Lung (tissue), 12 donors: ENCODE results near the gene POT1. TPM values are rescaled to one million over a fixed set of nuclear protein-coding genes. Genes with fewer than 3 reads are reported as not detected.

Experiments used
- ATAC-seq: fragments of 200-7000 bp; cut with Tn5 transposase; one replicate; pipeline ENCODE4 v1.9.1; 2020; ENCODE audit warnings: moderate number of reproducible peaks; ENCODE audit not compliant: insufficient read depth, low FRiP score
- DNase-seq, 3 donors: peaks; one replicate each; pipeline ENCODE4 v3.0.0-alpha.2; 2013 to 2017
- H3K27ac ChIP-seq, 2 donors: one replicate each; pipeline ENCODE4 v1.5.1; 2013; ENCODE audit warnings: mild to moderate bottlenecking in 2 of 2, moderate library complexity in 2 of 2, control low read depth in 1 of 2, inconsistent platforms in 1 of 2, low read depth in 1 of 2, low read length in 1 of 2
- H3K27me3 ChIP-seq, 3 donors: one replicate each; pipeline ENCODE4 v1.5.1; 2013; ENCODE audit warnings: low read length in 2 of 3; ENCODE audit not compliant: control insufficient read depth in 3 of 3, insufficient read depth in 3 of 3
- H3K36me3 ChIP-seq, 4 donors: one replicate each; pipeline ENCODE4 v1.5.1; 2013; ENCODE audit warnings: low read length in 4 of 4, mild to moderate bottlenecking in 1 of 4, moderate library complexity in 1 of 4; ENCODE audit not compliant: control insufficient read depth in 4 of 4, insufficient read depth in 4 of 4
- H3K4me1 ChIP-seq, 5 donors: one replicate each; pipeline ENCODE4 v1.5.1; 2013; ENCODE audit warnings: low read length in 5 of 5, mild to moderate bottlenecking in 2 of 5, moderate library complexity in 1 of 5; ENCODE audit not compliant: control insufficient read depth in 5 of 5, insufficient read depth in 5 of 5
- H3K4me3 ChIP-seq: one replicate; pipeline ENCODE4 v1.5.1; 2013; ENCODE audit warnings: mild to moderate bottlenecking, control low read depth, moderate library complexity
- H3K9ac ChIP-seq, 2 donors: one replicate each; pipeline ENCODE4 v1.5.1; 2013; ENCODE audit warnings: low read length in 2 of 2, control low read depth in 1 of 2; ENCODE audit not compliant: insufficient read depth in 1 of 2
- H3K9me3 ChIP-seq, 4 donors: one replicate each; pipeline ENCODE4 v1.5.1; 2013; ENCODE audit warnings: low read length in 3 of 4, mild to moderate bottlenecking in 1 of 4, moderate library complexity in 1 of 4; ENCODE audit not compliant: control insufficient read depth in 4 of 4, insufficient read depth in 3 of 4
- WGBS, 2 donors: extraction: QIAGEN DNeasy Blood & Tissue Kit; methylation state at CpG; one replicate each; pipeline ENCODE4 v1.1.7; 2013; 5-methylcytosine and 5-hydroxymethylcytosine counted together
- polyA plus RNA-seq, 2 donors: library from polyadenylated mRNA; stranded (reverse); fragments of 200-250 nt; gene quantifications; one replicate each; pipeline ENCODE4 v1.2.1, GENCODE V29; 2013
- total RNA-seq, 2 donors: library from RNA; depleted of rRNA in 1 of 2; stranded (reverse); fragments of >200 nt in 1 of 2; gene quantifications; one replicate each; pipeline ENCODE4 v1.2.1, GENCODE V29; 2014 to 2021
- TF ChIP-seq, protein P1 (sequence below): IDR thresholded peaks from 2 replicates; pipeline ENCODE4 v1.5.1; 2012; ENCODE audit warnings: mild to moderate bottlenecking; ENCODE audit errors: control extremely low read depth, extremely low read depth
- donor health status: control.
- donor health status: control.
- donor health status: Bipolar disorder and iron deficiency.
- donor health status: healthy.
- donor health status: DM: yes; HTN: yes; CAD: no.

Gene POT1
- total and polyA plus RNA-seq, 4 donors: 6.9 to 93.7 (median 12.2) TPM

DNA sequence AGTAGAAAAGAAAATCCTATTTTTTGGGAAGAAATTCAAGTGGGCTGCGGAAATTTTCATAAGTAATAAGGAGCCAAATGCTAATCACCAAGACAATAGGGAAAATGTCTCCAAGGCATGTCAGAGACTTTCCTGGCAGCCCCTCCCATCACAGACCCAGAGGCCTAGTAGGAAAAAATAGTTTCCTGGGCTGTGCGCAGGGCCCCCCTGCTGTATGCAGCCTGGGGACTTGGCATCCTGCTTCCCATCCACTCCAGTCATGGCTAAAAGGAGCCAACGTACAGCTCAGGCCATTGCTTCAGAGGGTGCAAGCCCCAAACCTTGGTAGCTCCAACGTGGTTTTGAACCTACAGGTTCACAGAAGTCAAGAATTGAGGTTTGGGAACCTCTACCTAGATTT lies 12.8 kb upstream of the POT1 start:
- Histone ChIP-seq H3K9me3 (peaks cover 0 to 10% (median 0%) of the 10 kb centered on the region in 4 donors), H3K4me1 (no peaks in the 10 kb centered on the region), H3K27me3 (no peaks in the 10 kb centered on the region), H3K4me3 (no peak overlapping the region), H3K27ac (no peak overlapping the region), H3K9ac (no peak overlapping the region), H3K36me3 (no peaks in the 10 kb centered on the region)
- WGBS, 2 donors: 76 to 81% methylated on average over 4 of the region's 4 CpGs
- TF ChIP-seq, protein P1, sequence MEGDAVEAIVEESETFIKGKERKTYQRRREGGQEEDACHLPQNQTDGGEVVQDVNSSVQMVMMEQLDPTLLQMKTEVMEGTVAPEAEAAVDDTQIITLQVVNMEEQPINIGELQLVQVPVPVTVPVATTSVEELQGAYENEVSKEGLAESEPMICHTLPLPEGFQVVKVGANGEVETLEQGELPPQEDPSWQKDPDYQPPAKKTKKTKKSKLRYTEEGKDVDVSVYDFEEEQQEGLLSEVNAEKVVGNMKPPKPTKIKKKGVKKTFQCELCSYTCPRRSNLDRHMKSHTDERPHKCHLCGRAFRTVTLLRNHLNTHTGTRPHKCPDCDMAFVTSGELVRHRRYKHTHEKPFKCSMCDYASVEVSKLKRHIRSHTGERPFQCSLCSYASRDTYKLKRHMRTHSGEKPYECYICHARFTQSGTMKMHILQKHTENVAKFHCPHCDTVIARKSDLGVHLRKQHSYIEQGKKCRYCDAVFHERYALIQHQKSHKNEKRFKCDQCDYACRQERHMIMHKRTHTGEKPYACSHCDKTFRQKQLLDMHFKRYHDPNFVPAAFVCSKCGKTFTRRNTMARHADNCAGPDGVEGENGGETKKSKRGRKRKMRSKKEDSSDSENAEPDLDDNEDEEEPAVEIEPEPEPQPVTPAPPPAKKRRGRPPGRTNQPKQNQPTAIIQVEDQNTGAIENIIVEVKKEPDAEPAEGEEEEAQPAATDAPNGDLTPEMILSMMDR: no peak
- ATAC-seq: no peak
- DNase-seq: no peak

GRCh38 chr7:124940306-124940705 lies 10.7 kb upstream of the POT1 start:
- 80 to 87% methylated on average over 2 of the region's 2 CpGs for WGBS, 2 donors
- peak overlapping the region in 1 of 2 donors; percentile 21 for H3K27ac ChIP-seq
- H3K4me3 ChIP-seq: no peak overlapping the region
- no peaks in the 10 kb centered on the region for H3K36me3 ChIP-seq
- no peak overlapping the region for H3K9ac ChIP-seq
- DNase-seq (no peak), ATAC-seq (no peak)
- H3K27me3 ChIP-seq: no peaks in the 10 kb centered on the region
- peaks cover 0 to 9% (median 0%) of the 10 kb centered on the region in 4 donors for H3K9me3 ChIP-seq
- no peaks in the 10 kb centered on the region for H3K4me1 ChIP-seq
- TF ChIP-seq, protein P1: no peak

GRCh38 chr7:124938128-124938527 lies 8.5 kb upstream of the POT1 start:
- H3K4me3 ChIP-seq: no peak overlapping the region
- no peaks in the 10 kb centered on the region for H3K4me1 ChIP-seq
- WGBS, 2 donors: 87% methylated on average over 2 of the region's 2 CpGs
- no peak overlapping the region for H3K27ac ChIP-seq
- no peaks in the 10 kb centered on the region for H3K27me3 ChIP-seq
- H3K9me3 ChIP-seq: peaks cover 0 to 4% (median 0%) of the 10 kb centered on the region in 4 donors
- ATAC-seq (no peak), DNase-seq (no peak)
- no peak overlapping the region for H3K9ac ChIP-seq
- no peaks in the 10 kb centered on the region for H3K36me3 ChIP-seq
- TF ChIP-seq, protein P1: no peak

DNA sequence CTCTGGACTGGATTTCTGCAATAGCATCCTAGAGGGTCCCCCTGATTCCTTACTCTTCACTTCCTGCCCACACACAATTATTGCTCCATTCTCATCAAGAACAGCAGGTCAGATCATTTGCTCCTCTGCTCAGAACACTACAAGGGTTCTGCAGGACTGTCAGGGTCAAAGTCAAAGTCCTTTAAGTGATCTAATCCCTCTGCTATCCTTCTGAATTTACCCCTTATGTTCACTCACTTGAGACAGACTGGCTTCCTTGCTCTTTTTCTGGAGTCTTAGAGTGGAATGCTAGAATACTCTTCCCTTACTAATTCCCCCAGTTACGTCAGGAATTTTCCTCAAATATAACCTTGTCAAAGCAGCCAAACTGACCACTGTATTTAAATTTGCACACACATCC lies 7.5 kb upstream of the POT1 start:
- H3K27ac ChIP-seq: no peak overlapping the region
- H3K9me3 ChIP-seq: no peaks in the 10 kb centered on the region
- DNase-seq: no peak
- no peak overlapping the region for H3K9ac ChIP-seq
- 80 to 89% methylated on average over 1 of the region's 1 CpG for WGBS, 2 donors
- no peak for ATAC-seq
- TF ChIP-seq, protein P1: no peak
- no peak overlapping the region for H3K4me3 ChIP-seq
- H3K4me1 ChIP-seq: no peaks in the 10 kb centered on the region
- H3K36me3 ChIP-seq: no peaks in the 10 kb centered on the region
- no peaks in the 10 kb centered on the region for H3K27me3 ChIP-seq
